ENCODE results near the gene MEIS3.
"Not testable (repeated sequence)": the region's sequence is repeated elsewhere in the genome, so short reads cannot be mapped to it uniquely, and the experiment has no call there.

- not testable (repeated sequence) for TF ChIP-seq POLR2A, POLR2AphosphoS5 (IDR thresholded peaks at IDR 0.05; ENCODE audit: low read depth, low read length)
These were observed 53.9 kb downstream of the MEIS3 start for GRCh38 chr19:47365455-47365854.
